HepG2 (cell line): Measurements from ENCODE around the gene BPIFB2. TPM values are rescaled to one million over a fixed set of nuclear protein-coding genes. Genes with fewer than 3 reads are reported as not detected.
A peak's percentile ranks its signal among the peaks of the same experiment; 100 is the strongest.

Source experiments
- ATAC-seq: fragments of 200-7000 bp; cut with Tn5 transposase; 3 replicates; pipeline ENCODE4 v1.9.1; 2020; ENCODE audit warnings: mild to moderate bottlenecking, moderate library complexity
- BruUV-seq: library from RNA; stranded (reverse); fragments of 400-500 nt; replicated peaks from 2 replicates; lab custom pipeline; 2021; lab: Mats Ljungman, UMichigan
- CTCF ChIA-PET: fragments of 300-600 bp; formaldehyde crosslinking; extraction: SDS; loops from one replicate; lab custom pipeline; 2021; ENCODE audit warnings: low total read pairs, inconsistent platforms, low intra/inter-chr PET ratio; lab: Yijun Ruan, JAX
- POLR2A ChIA-PET: fragments of 350-600 bp; sonication (Branson Sonifier 250); formaldehyde crosslinking; loops from one replicate; lab custom pipeline; 2020; ENCODE audit warnings: antibody characterized with exemption, inconsistent platforms; lab: Yijun Ruan, JAX
- DNase-seq: peaks from one replicate; pipeline ENCODE4 v3.0.0-alpha.2; 2015; ENCODE audit warnings: low spot score
- FAIRE-seq: peaks from 3 replicates; lab custom pipeline; 2011; peaks lifted over from hg19 to GRCh38; lab: Jason Lieb, UNC
- H2AFZ ChIP-seq: one replicate; pipeline ENCODE4 v1.6.1; 2011; ENCODE audit warnings: low read length, inconsistent platforms
- H3K27ac ChIP-seq: fragments of 300-600 bp; 3 replicates; pipeline ENCODE4 v1.8.0; 2011; ENCODE audit warnings: mixed run types, mild to moderate bottlenecking, mixed read lengths, low read length, inconsistent platforms; ENCODE audit not compliant: insufficient read depth; ENCODE audit errors: extremely low read length
- H3K27me3 ChIP-seq, 2 experiments: fragments of 200-600 bp in 1 of 2; 2 replicates in 1 of 2; 3 replicates in 1 of 2; pipeline versions ENCODE4 v1.6.0 to v1.8.0; 2011; ENCODE audit warnings: low read length in 2 of 2, mild to moderate bottlenecking in 2 of 2, moderate library complexity in 2 of 2, inconsistent platforms in 1 of 2; ENCODE audit not compliant: insufficient read depth in 2 of 2, control insufficient read depth in 1 of 2
- H3K36me3 ChIP-seq, 2 experiments: fragments of 200-600 bp in 1 of 2; replicated peaks in 1 of 2; 2 replicates in 1 of 2; 3 replicates in 1 of 2; pipeline versions ENCODE4 v1.5.1 to v1.8.0; 2011; ENCODE audit warnings: low read length in 2 of 2, inconsistent platforms in 1 of 2; ENCODE audit not compliant: insufficient read depth in 2 of 2, control insufficient read depth in 1 of 2
- H3K4me1 ChIP-seq: 2 replicates; pipeline ENCODE4 v1.5.1; 2012; ENCODE audit warnings: low read length, inconsistent platforms; ENCODE audit not compliant: insufficient read depth
- H3K4me2 ChIP-seq: 2 replicates; pipeline ENCODE4 v1.6.0; 2011; ENCODE audit warnings: low read depth, low read length, inconsistent platforms
- H3K4me3 ChIP-seq, 3 experiments: fragments of 200-600 bp in 1 of 3; sonication (generic), shearing (Covaris generic) in 1 of 3; replicated peaks in 1 of 3; 2 replicates each; pipeline ENCODE4 v1.5.1; 2011 to 2016; ENCODE audit warnings: low read length in 3 of 3, inconsistent platforms in 2 of 3, low read depth in 2 of 3, mild to moderate bottlenecking in 2 of 3, control low read depth in 1 of 3, mixed read lengths in 1 of 3; ENCODE audit not compliant: insufficient read depth in 1 of 3
- H3K79me2 ChIP-seq: one replicate; pipeline ENCODE4 v1.6.1; 2011; ENCODE audit warnings: low read length, inconsistent platforms; ENCODE audit not compliant: insufficient read depth
- H3K9ac ChIP-seq: 2 replicates; pipeline ENCODE4 v1.6.0; 2011; ENCODE audit warnings: mild to moderate bottlenecking, low read depth, low read length, inconsistent platforms; ENCODE audit not compliant: insufficient read depth
- H3K9me3 ChIP-seq: 2 replicates; pipeline ENCODE4 v1.5.1; 2012; ENCODE audit warnings: mild to moderate bottlenecking, low read length
- H4K20me1 ChIP-seq: 2 replicates; pipeline ENCODE4 v1.6.0; 2011; ENCODE audit warnings: inconsistent platforms, mild to moderate bottlenecking, low read length, moderate library complexity; ENCODE audit not compliant: insufficient read depth
- GABPA ChIP-seq, 2 experiments: IDR thresholded peaks; 2 replicates each; pipeline ENCODE4 v1.6.1; 2011 to 2016; ENCODE audit warnings: low read depth in 2 of 2, low read length in 1 of 2, missing biosample characterization in 1 of 2, missing genetic modification characterization in 1 of 2
- PHF5A ChIP-seq: IDR thresholded peaks from one replicate; pipeline ENCODE4 v1.6.1; 2018; ENCODE audit warnings: low read depth, missing genetic modification reagents; ENCODE audit not compliant: unreplicated experiment
- POLR2G ChIP-seq: fragments of 200-400 bp; formaldehyde crosslinking; IDR thresholded peaks from 2 replicates; pipeline ENCODE4 v1.6.1; 2018; ENCODE audit warnings: mild to moderate bottlenecking, low read depth, low read length, moderate library complexity
- SMC3 ChIP-seq: IDR thresholded peaks from 2 replicates; pipeline ENCODE4 v1.6.1; 2011; ENCODE audit warnings: low read length, improper control_type of control experiment
- ZNF644 ChIP-seq: IDR thresholded peaks from 2 replicates; pipeline ENCODE4 v1.6.1; 2016; ENCODE audit warnings: low read depth
- ZNF879 ChIP-seq: sonication (generic); formaldehyde crosslinking; IDR thresholded peaks from 2 replicates; pipeline ENCODE4 v1.8.1; 2023; ENCODE audit warnings: missing genetic modification reagents
- WGBS: methylation state at CpG from one replicate; pipeline ENCODE4 v1.1.6; 2017; ENCODE audit warnings: low lambda C conversion rate; 5-methylcytosine and 5-hydroxymethylcytosine counted together
- in situ Hi-C: cut with HindIII; loops from 2 replicates; pipeline ENCODE4 v1.10.0; 2017; ENCODE audit warnings: low pct_unique_long_range_greater_than_20kb; ENCODE audit not compliant: extremely low pct_ligation_motif_present
- intact Hi-C: fragments of 100-400 bp; cut with micrococcal nuclease; formaldehyde crosslinking; loops from one replicate; pipeline ENCODE4 v1.10.0; 2022; ENCODE audit not compliant: unreplicated experiment
- polyA plus RNA-seq, 8 experiments: library from polyadenylated mRNA; depleted of rRNA in 3 of 8; stranded (reverse) in 7 of 8; unstranded in 1 of 8; fragments of >200 nt; fragmentation: Illumina TruSeq in 4 of 8; extraction: Trizol in 4 of 8; gene quantifications; 2 replicates each; pipeline versions ENCODE4 v1.2.1 to v1.2.3, GENCODE V29; 2011 to 2016; ENCODE audit warnings: low read depth in 4 of 8, missing spikeins in 1 of 8, mixed read lengths in 1 of 8; ENCODE audit not compliant: insufficient read depth in 1 of 8
- total RNA-seq, 5 experiments: library from RNA; depleted of rRNA; stranded (reverse); fragments of >200 nt; fragmentation: Illumina TruSeq; extraction: Trizol; gene quantifications; 2 replicates each; pipeline ENCODE4 v1.2.3, GENCODE V29; 2016; ENCODE audit warnings: low read depth in 1 of 5
- TF ChIP-seq, protein P1 (sequence below): sonication (generic); formaldehyde crosslinking; IDR thresholded peaks from 2 replicates; pipeline ENCODE4 v1.5.0; 2020; ENCODE audit warnings: mild to moderate bottlenecking, missing genetic modification reagents
- TF ChIP-seq, protein P2 (sequence below): sonication (generic); formaldehyde crosslinking; IDR thresholded peaks from 2 replicates; pipeline ENCODE4 v1.4.0; 2020; ENCODE audit warnings: missing genetic modification reagents
- TF ChIP-seq, protein P3 (sequence below): sonication (generic); formaldehyde crosslinking; IDR thresholded peaks from 2 replicates; pipeline ENCODE4 v1.4.0; 2020; ENCODE audit warnings: missing genetic modification reagents

BPIFB2 gene
- total and polyA plus RNA-seq, 2 of the 13 experiments (the other 11 are each of a cell fraction or from before 2014, with no cell fraction given) = 54.5 to 902 TPM

DNA sequence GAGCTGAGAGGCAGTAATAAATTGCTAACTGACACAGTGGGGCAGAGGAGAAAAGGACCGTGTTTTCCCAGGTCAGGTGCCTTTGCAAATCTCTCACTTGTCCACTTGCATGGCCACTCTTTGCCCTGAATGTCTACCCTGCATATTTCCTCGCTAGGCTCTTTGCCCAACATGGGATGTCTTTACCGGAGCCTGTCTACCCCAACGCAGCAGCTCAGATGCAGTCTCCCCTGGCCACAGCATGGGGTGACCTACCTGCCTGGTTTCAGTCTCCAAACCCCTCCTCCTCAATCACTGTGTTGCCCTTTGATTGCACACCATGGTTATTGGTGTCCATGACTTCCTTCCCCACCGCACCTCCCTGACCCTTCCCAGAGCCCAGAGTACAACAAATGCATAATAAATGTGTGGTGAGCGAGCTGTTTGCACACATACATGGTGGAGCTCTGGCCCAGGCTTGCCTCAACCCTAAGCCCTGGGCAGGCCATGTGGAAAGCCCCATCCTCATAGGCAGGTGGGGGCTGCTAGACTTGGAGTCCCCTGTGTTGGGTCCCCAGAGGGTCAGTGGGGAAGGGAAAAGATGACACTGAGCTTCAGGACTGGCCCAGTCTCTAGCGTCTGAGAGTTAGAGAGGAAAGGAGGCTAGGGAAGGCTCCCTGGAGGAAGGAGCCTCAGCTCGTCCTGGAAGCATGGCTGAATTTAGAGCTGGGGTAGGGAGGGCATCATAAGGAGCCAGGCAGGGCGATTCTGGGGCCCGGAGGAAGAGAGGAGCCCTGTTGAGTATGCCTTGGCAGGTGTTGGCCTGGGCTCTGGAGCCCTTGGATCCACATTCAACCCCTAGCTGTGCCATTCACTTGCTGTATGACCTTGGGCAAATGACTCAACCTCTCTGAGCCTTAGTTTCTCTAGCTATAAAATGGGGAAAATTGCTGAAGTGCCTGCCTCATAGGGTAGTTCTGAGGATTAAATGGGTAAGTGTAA, 19.6 kb downstream of the BPIFB2 start (continued):
- TF ChIP-seq, protein P1, sequence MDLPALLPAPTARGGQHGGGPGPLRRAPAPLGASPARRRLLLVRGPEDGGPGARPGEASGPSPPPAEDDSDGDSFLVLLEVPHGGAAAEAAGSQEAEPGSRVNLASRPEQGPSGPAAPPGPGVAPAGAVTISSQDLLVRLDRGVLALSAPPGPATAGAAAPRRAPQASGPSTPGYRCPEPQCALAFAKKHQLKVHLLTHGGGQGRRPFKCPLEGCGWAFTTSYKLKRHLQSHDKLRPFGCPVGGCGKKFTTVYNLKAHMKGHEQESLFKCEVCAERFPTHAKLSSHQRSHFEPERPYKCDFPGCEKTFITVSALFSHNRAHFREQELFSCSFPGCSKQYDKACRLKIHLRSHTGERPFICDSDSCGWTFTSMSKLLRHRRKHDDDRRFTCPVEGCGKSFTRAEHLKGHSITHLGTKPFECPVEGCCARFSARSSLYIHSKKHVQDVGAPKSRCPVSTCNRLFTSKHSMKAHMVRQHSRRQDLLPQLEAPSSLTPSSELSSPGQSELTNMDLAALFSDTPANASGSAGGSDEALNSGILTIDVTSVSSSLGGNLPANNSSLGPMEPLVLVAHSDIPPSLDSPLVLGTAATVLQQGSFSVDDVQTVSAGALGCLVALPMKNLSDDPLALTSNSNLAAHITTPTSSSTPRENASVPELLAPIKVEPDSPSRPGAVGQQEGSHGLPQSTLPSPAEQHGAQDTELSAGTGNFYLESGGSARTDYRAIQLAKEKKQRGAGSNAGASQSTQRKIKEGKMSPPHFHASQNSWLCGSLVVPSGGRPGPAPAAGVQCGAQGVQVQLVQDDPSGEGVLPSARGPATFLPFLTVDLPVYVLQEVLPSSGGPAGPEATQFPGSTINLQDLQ (CRISPR knock-in tag) = no peak

DNA sequence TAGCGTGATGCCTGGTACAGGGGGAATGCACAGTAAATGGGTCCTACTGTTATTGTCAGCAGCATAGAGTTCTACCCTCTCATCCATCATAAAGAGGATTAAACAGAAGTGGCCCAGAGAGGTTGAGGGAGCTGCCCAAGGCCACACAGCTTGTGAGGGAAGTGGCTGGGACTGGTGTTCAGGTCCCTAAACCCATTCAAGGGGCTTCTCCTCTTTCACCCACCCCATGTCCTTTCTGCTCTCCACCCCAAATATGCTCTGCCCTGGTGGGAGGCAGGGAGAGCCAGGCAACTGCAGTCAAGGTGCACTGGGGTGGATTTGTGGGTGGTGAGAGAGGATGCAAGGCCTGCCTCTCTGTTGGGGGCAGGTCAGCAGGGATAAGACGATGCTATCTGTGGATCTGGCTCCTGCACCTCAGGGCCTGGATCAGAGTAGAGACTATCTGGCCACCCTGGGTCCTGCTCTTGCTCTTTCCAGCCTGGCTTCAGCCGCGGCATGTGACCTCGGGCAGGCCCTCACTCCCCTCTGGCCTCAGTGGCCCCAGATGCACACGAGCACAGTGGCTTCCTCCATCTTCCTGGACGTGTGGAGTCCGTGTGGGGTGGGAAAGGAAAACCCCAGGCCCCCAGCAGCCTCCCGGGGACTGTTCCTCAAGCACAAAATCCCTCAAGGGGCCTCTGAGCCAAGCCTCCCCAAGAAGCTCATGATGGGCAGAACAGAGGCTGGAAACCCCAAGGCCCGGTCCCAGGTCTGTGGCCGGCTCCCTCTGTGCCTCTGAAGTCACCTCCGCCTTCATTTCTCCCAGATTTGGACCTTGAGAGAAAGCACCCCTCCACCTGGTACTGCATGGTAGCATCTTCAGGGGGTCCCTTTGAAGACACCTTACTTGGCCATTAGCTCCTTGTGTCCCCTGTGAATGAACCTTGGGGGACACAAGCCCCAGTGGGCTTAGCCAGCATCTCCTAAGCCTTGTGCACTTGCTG, 20.6 kb downstream of the BPIFB2 start:
- intact Hi-C loops (no loop called here), in situ Hi-C loops (no loop called here)
- 22% methylated on average over 11 of the region's 12 CpGs for WGBS
- no peak overlapping the region for H3K4me3 ChIP-seq
- peaks cover 11% of the 10 kb centered on the region; the same call in 1 of the 2 replicates for H4K20me1 ChIP-seq
- no peak overlapping the region for H3K9ac ChIP-seq
- DNase-seq = no peak
- peaks cover 0 to 2% of the 10 kb centered on the region in 2 experiments; a peak in 1 of 5 replicates for H3K36me3 ChIP-seq
- peak; percentile 8 for ATAC-seq
- H3K9me3 ChIP-seq = no peaks in the 10 kb centered on the region
- ChIA-PET POLR2A (interaction anchor here (0.7 to 1.4 kb wide), 3 partner anchors 16 to 21 kb away, joined by 3 read pairs; no protein-coding TSS in a partner anchor), CTCF (no interaction called here)
- no TSS peak for BruUV-seq
- no peak overlapping the region for H3K27ac ChIP-seq
- H3K4me2 ChIP-seq = no peak overlapping the region
- H3K4me1 ChIP-seq = peaks cover 20% of the 10 kb centered on the region
- no peak overlapping the region for H2AFZ ChIP-seq
- peaks cover 0 to 19% of the 10 kb centered on the region in 2 experiments; a peak in 3 of 5 replicates for H3K27me3 ChIP-seq
- no peaks in the 10 kb centered on the region for H3K79me2 ChIP-seq
- no peak for FAIRE-seq
- no peak for TF ChIP-seq SMC3
- TF ChIP-seq, protein P2, sequence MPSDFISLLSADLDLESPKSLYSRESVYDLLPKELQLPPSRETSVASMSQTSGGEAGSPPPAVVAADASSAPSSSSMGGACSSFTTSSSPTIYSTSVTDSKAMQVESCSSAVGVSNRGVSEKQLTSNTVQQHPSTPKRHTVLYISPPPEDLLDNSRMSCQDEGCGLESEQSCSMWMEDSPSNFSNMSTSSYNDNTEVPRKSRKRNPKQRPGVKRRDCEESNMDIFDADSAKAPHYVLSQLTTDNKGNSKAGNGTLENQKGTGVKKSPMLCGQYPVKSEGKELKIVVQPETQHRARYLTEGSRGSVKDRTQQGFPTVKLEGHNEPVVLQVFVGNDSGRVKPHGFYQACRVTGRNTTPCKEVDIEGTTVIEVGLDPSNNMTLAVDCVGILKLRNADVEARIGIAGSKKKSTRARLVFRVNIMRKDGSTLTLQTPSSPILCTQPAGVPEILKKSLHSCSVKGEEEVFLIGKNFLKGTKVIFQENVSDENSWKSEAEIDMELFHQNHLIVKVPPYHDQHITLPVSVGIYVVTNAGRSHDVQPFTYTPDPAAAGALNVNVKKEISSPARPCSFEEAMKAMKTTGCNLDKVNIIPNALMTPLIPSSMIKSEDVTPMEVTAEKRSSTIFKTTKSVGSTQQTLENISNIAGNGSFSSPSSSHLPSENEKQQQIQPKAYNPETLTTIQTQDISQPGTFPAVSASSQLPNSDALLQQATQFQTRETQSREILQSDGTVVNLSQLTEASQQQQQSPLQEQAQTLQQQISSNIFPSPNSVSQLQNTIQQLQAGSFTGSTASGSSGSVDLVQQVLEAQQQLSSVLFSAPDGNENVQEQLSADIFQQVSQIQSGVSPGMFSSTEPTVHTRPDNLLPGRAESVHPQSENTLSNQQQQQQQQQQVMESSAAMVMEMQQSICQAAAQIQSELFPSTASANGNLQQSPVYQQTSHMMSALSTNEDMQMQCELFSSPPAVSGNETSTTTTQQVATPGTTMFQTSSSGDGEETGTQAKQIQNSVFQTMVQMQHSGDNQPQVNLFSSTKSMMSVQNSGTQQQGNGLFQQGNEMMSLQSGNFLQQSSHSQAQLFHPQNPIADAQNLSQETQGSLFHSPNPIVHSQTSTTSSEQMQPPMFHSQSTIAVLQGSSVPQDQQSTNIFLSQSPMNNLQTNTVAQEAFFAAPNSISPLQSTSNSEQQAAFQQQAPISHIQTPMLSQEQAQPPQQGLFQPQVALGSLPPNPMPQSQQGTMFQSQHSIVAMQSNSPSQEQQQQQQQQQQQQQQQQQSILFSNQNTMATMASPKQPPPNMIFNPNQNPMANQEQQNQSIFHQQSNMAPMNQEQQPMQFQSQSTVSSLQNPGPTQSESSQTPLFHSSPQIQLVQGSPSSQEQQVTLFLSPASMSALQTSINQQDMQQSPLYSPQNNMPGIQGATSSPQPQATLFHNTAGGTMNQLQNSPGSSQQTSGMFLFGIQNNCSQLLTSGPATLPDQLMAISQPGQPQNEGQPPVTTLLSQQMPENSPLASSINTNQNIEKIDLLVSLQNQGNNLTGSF (CRISPR knock-in tag) = no peak
- TF ChIP-seq, protein P3, sequence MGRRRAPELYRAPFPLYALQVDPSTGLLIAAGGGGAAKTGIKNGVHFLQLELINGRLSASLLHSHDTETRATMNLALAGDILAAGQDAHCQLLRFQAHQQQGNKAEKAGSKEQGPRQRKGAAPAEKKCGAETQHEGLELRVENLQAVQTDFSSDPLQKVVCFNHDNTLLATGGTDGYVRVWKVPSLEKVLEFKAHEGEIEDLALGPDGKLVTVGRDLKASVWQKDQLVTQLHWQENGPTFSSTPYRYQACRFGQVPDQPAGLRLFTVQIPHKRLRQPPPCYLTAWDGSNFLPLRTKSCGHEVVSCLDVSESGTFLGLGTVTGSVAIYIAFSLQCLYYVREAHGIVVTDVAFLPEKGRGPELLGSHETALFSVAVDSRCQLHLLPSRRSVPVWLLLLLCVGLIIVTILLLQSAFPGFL (CRISPR knock-in tag) = 0 out of 2 replicates have a peak, but pooled peaks have one; percentile 48
- TF ChIP-seq GABPA (IDR thresholded peaks at IDR 0.05; ENCODE audit: low read depth, low read length) = no peak
- no peak for TF ChIP-seq GABPA (CRISPR knock-in tag; IDR thresholded peaks at IDR 0.05; ENCODE audit: low read depth)
- peak; percentile 72 for TF ChIP-seq POLR2G
- TF ChIP-seq ZNF879 = no peak
- TF ChIP-seq PHF5A (CRISPR knock-in tag) = no peak
- TF ChIP-seq ZNF644 (CRISPR knock-in tag) = no peak
